ENCODE measurements around the gene PTPRD.

- TF ChIP-seq CTCF (conservative IDR thresholded peaks at IDR 0.05; ENCODE audit: low read depth in 2 of 2) (no peak), EZH2 (IDR thresholded peaks at IDR 0.05; ENCODE audit: low read depth, unreplicated experiment) (no peak), POLR2AphosphoS5 (IDR thresholded peaks at IDR 0.05; ENCODE audit: low read depth) (no peak), STAT1 (IDR thresholded peaks at IDR 0.05; ENCODE audit: unreplicated experiment) (no peak), CREB1 (CRISPR knock-in tag; IDR thresholded peaks at IDR 0.05; ENCODE audit: low read depth) (no peak)
Observed at GRCh38 chr9:10005206-10005605, 607.6 kb downstream of the PTPRD start.
